GM08714 (cell line): ENCODE data around the gene DTD1.

Experiments used
- H3K4me3 ChIP-seq: fragments of 200-500 bp; sonication (Bioruptor generic); 2 replicates; pipeline ENCODE4 v1.5.1; 2014; ENCODE audit warnings: mild to moderate bottlenecking, low read length, inconsistent platforms
- ZNF274 ChIP-seq: IDR thresholded peaks from 2 replicates; pipeline ENCODE4 v1.6.1; 2012; ENCODE audit warnings: mild to moderate bottlenecking, low read depth, low read length

Gene DTD1

GRCh38 chr20:18585134-18585533, 2.7 kb upstream of the DTD1 start:
- no peak for TF ChIP-seq ZNF274

GRCh38 chr20:18588574-18588933, 700 bp downstream of the DTD1 start:
- H3K4me3 ChIP-seq: peak overlapping the region; percentile 66
- TF ChIP-seq ZNF274: no peak

More at GRCh38 chr20:18585134-18585533, 2.7 kb upstream of the DTD1 start:
- no peak overlapping the region for H3K4me3 ChIP-seq

DNA sequence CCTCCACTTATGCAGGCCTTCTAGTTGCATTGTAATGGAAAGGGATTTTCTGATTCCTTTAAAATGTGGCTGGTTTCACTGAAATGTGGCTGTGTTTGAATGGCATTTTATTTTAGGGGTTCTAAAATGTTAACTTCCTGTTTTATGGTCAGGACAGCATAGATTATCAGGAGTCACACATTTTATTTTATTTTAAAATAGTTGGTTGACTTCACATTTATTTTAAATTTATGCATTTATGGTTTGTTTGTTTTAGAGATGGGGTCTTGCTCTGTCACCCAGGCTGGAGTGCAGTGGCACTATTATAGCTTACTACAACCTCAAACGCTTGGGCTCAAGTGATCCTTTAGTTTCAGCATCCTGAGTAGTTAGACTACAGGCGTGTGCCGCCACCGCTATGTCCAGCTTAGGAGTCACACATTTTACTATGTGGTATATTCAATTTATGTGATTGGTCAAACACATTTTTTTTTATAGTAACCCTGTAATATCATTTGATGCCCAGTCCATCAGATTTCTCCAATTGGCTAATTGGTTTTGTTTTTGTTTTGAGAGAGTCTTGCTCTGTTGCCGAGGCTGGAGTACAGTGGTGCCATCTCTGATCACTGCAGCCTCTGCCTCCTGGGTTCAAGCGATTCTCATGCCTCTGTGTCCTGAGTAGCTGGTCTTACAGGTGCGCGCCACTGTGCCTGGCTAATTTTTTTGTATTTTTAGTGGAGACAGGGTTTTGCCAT, 2.3 kb downstream of the DTD1 start:
- no peak overlapping the region for H3K4me3 ChIP-seq
- no peak for TF ChIP-seq ZNF274

GRCh38 chr20:18596270-18596669, 8.4 kb downstream of the DTD1 start:
- no peak overlapping the region for H3K4me3 ChIP-seq
- no peak for TF ChIP-seq ZNF274

DNA sequence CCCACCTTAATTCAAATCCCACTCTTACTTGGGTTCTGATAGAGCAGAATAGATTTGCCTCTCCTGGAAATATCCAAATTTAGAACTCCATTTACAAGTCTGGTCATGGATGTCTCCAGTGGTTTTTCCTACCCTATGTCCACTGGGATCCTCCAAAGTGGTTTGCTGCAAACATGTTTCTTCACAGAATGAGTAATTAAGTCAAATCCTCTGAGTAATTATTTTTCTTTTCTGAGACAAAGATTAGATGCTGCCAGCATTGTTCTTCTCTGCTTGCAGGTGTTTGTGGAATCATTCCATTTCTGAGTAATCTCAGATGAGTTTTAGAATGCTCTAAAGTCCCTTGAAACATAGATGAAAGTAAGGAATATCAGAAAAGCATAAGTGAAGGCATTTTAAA, 21.9 kb downstream of the DTD1 start:
- no peak for TF ChIP-seq ZNF274
- H3K4me3 ChIP-seq: no peak overlapping the region

GRCh38 chr20:18611492-18611891, 23.6 kb downstream of the DTD1 start:
- no peak for TF ChIP-seq ZNF274

DNA sequence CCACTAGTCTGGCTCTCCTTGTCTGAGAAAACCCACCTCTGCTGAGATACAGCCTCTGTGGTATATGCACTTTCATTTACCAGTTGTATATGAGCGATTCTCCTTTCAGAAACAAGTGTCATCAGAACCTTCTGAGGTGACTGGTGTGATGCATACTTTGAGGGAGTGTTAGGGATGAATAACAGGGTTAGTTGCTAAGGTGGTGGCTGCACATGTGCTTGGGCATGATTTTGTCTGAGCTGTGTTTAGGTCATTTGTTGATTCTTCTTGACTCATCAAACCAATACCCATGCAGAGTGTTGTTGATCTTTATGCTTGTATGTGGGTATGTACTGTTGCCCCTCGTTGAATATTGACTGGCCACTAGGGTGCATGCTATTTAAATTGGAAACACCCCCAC, 25.7 kb downstream of the DTD1 start:
- no peak overlapping the region for H3K4me3 ChIP-seq
- TF ChIP-seq ZNF274: no peak

More at GRCh38 chr20:18611492-18611891, 23.6 kb downstream of the DTD1 start:
- no peak overlapping the region for H3K4me3 ChIP-seq

DNA sequence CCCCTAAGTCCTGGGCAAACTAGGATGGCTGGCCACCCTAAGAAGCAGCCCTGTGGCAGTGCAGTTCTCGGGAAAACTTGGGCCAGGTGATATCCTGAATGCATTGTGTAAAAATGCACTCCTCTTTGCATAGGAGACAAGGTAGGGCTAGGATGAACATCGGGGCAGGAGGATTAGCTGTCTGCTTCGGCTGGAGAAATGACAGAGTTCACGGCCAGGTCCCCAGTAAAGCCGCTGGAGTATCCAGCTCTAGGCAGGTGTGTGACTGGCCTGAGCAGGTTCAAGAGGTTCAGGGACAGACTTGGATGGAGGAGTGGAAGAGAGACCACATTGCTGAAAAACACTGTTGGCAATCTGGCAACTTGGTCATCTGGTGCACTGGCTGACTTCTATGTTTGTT, 26.4 kb downstream of the DTD1 start:
- no peak overlapping the region for H3K4me3 ChIP-seq

DNA sequence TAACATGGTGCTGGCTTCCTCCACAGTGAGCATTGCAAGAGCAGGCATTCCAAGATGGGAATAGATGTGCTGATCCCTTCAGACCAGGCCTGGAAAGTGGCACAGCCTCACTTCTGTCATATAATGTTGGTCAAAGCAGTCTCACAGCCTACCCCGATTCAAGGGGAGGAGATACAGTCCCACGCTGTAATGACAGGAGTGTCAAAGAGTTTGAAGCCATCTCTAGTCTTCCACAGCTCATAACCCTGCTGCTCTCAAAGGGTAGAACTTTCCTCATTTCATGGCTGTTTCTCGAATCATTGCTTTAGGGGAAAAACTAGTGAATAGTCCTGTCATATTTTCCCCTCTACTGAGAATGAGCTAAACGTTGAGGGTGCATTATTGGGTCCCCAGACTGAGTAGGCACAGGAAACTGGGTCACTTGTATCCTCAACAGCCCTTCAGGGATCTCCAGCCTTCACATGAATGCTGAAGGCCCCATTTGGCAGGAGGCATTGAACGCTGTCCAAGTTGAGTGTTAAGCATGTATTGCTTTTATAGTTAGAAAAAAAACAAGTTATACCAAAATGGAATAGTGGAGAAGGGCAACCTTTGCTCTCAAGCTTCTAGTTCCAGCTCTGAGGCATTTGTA, 27.3 kb downstream of the DTD1 start:
- TF ChIP-seq ZNF274: no peak
- H3K4me3 ChIP-seq: no peak overlapping the region

More for the DNA sequence above, 26.4 kb downstream of the DTD1 start:
- no peak for TF ChIP-seq ZNF274

- H3K4me3 ChIP-seq: no peak overlapping the region
- no peak for TF ChIP-seq ZNF274
Observed at GRCh38 chr20:18621004-18621403, 33.1 kb downstream of the DTD1 start.

GRCh38 chr20:18623156-18623910, 35.5 kb downstream of the DTD1 start:
- no peak overlapping the region for H3K4me3 ChIP-seq
- TF ChIP-seq ZNF274: no peak

DNA sequence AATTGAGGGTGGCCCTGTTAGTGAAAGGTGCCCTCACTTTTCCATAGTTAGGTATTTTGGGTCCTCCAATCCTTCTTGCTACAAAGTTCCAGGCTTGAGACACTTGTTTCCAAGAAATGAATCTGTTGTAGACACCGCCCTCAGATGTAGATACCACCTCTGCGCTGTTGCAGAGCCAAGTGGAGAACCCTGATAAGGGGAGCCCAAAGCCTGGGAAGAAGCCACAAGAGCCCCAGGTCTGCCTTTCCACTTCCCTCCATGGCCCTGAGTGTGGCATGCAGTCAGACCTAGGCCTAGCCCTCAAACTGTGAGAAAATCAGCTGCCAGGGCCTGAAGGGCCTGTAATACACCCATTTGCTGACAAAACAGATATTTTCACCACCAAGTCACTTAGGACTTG, 37.1 kb downstream of the DTD1 start:
- no peak overlapping the region for H3K4me3 ChIP-seq
- TF ChIP-seq ZNF274: no peak

DNA sequence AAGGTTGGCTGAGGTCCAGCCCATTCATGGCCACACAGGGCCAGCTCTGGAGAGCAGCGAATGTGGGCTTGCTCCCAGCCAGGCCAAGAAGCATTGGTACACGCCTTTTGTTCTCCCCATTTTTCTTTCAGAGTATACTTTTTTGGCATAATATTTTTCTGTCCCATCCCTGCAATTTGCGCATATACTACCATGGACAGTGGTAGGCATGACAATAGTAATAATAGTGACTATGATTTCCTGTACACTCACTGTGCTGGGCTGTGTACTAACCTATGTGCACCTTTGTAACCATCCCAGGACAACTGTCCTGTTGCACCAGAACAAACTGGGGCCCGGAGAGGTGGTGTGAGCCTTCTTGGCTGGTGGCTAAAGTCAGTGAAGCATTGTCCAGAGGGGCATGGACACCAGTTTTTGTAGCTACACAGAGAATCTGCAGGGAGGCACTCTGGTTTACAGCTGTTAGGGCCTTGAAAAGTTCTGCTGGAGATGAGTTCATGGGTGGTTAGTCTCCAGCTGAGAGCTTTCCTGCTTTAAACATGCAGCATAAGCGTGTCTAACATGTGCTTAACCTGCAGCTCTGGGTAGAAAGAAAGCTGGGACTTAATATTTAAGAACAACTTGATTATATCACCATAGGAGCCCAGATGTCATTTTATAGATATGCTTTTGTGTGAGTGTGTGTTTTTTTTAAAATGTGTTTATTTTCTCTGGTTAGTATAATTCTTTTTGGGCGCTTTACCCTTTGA, 38.2 kb downstream of the DTD1 start:
- H3K4me3 ChIP-seq: no peak overlapping the region
- no peak for TF ChIP-seq ZNF274

GRCh38 chr20:18628330-18628920, 40.6 kb downstream of the DTD1 start:
- TF ChIP-seq ZNF274: no peak
- no peak overlapping the region for H3K4me3 ChIP-seq
